Measurements from ENCODE around the gene EEF1AKMT3. TPM values are rescaled to one million over a fixed set of nuclear protein-coding genes. Genes with fewer than 3 reads are reported as not detected.
A peak's percentile ranks its signal among the peaks of the same experiment; 100 is the strongest.

The EEF1AKMT3 gene
- 8.3 and 8.8 TPM in 2 replicates for total RNA-seq

DNA sequence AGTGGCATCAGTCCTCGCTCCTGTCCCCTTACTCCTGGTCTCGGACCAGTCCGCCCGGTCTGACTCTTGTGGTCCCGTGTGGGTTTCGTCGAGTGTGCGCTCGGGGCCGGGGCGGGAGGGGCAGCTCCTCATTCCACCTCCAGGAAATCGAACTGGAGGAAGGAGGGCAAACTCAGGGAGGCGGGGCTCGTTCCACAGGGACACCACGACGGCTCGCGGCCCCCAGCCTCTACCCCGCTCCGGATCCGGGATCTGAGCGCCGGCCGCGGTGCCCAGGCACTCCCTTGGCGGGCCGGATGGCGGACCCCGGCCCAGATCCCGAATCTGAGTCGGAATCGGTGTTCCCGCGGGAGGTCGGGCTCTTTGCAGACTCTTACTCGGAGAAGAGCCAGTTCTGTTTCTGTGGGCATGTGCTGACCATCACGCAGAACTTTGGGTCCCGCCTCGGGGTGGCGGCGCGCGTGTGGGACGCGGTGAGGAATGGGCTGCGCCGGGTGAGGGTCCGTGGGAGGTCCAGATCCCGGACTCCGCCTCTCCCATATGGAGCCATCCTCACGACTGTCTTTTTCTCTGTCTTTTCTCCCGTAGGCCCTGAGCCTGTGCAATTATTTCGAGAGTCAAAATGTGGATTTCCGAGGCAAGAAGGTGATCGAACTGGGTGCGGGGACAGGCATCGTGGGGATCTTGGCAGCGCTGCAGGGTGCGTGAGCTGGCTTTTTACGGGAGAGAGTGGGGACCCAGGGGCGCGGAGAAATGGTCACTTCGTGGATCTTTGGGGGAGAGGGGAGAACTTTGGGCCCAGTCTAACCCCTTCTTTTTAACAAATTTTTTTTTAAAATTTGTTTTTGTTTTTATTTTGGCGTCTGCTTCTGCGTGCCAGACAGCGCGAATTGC lies at the start of gene EEF1AKMT3:
Gene EEF1AKMT3, plus strand, starts transcription at position 186 of the 894 bp plus-strand sequence. Its CDS starts 111 bp downstream, at position 297.
- TF ChIP-seq, protein P1, sequence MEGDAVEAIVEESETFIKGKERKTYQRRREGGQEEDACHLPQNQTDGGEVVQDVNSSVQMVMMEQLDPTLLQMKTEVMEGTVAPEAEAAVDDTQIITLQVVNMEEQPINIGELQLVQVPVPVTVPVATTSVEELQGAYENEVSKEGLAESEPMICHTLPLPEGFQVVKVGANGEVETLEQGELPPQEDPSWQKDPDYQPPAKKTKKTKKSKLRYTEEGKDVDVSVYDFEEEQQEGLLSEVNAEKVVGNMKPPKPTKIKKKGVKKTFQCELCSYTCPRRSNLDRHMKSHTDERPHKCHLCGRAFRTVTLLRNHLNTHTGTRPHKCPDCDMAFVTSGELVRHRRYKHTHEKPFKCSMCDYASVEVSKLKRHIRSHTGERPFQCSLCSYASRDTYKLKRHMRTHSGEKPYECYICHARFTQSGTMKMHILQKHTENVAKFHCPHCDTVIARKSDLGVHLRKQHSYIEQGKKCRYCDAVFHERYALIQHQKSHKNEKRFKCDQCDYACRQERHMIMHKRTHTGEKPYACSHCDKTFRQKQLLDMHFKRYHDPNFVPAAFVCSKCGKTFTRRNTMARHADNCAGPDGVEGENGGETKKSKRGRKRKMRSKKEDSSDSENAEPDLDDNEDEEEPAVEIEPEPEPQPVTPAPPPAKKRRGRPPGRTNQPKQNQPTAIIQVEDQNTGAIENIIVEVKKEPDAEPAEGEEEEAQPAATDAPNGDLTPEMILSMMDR (IDR thresholded peaks at IDR 0.05; ENCODE audit: extremely low read depth, low read depth, low read length): no peak
- peaks cover 12% of the 10 kb centered on the region for H3K79me2 ChIP-seq (ENCODE audit: insufficient read depth, low read length)
- peak within 1 kb of the TSS; percentile 90 for H3K4me2 ChIP-seq (ENCODE audit: insufficient read depth, low read length)
- peaks cover 18% of the 10 kb centered on the region for H3K4me1 ChIP-seq (ENCODE audit: insufficient read depth, low read length)
- DNase-seq (ENCODE audit: insufficient read length, low spot score, missing footprints): peak; percentile 94
- H3K9me3 ChIP-seq (ENCODE audit: low read depth, low read length): no peaks in the 10 kb centered on the region
- peak within 1 kb of the TSS; percentile 91 for H3K4me3 ChIP-seq (ENCODE audit: insufficient read depth, low read length)
- H4K20me1 ChIP-seq (ENCODE audit: insufficient read depth, low read length): no peaks in the 10 kb centered on the region
- peaks cover 26% of the 10 kb centered on the region for H3K36me3 ChIP-seq (ENCODE audit: insufficient read depth, low read length)
- H3K27me3 ChIP-seq (ENCODE audit: insufficient read depth, low read length): no peaks in the 10 kb centered on the region
- peak within 1 kb of the TSS; percentile 95 for H3K27ac ChIP-seq (ENCODE audit: low read depth, low read length)
- peak within 1 kb of the TSS; percentile 98 for H2AFZ ChIP-seq (ENCODE audit: low read length)

DNA sequence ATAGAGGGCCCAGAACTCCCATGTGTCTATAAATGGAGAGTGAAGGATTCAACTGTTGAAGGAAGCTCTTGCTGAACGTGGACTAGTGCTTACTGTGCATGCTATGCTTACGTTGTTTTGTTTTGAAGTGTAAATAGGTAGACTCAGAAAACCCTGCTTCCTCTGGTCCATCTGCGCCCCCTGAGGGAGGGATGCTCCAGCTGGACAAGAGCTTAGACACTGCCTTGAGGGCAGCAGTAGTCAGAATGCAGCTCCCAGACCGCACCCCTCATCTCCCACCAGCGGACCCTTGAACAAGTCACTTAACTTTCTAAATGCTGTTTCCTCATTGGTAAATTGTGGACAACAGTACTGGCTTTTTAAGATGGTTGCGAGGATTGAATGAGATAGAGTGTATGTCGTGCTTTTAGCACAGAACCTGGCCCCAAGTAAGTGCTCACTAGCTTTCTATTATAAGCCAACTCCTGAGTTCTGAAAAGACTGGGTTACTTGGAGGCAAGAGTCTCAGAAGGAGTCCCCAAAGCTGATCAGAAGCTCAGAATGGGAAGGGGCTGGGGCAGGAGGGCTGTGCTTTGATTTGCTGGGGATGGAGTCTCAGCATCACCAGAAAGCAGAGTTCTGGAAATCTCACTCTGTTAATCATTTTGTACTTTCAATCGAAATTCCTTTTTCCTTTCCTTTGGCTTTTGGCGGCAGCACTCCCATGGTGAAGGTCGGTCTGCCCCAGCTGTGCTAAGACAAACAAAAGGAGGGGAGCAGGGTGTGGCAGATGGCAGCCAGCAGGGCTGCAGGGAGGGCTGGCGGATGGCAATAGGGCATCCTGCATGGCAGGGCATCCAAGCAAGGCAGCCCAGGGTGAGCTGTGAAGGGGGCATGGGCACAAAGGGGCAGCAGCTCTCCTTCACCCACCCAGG lies 49.4 kb upstream of the EEF1AKMT3 start:
- Histone ChIP-seq H3K4me2 (ENCODE audit: insufficient read depth, low read length) (no peak overlapping the region), H2AFZ (ENCODE audit: low read length) (no peak overlapping the region), H3K9me3 (ENCODE audit: low read depth, low read length) (no peaks in the 10 kb centered on the region), H3K27ac (ENCODE audit: low read depth, low read length) (no peak overlapping the region), H3K4me3 (ENCODE audit: insufficient read depth, low read length) (no peak overlapping the region), H3K79me2 (ENCODE audit: insufficient read depth, low read length) (no peaks in the 10 kb centered on the region), H4K20me1 (ENCODE audit: insufficient read depth, low read length) (peaks cover 2% of the 10 kb centered on the region), H3K27me3 (ENCODE audit: insufficient read depth, low read length) (peaks cover 5% of the 10 kb centered on the region), H3K36me3 (ENCODE audit: insufficient read depth, low read length) (peaks cover 18% of the 10 kb centered on the region), H3K4me1 (ENCODE audit: insufficient read depth, low read length) (peaks cover 4% of the 10 kb centered on the region)
- peak; percentile 66 for DNase-seq (ENCODE audit: insufficient read length, low spot score, missing footprints)
- TF ChIP-seq, protein P1 (IDR thresholded peaks at IDR 0.05; ENCODE audit: extremely low read depth, low read depth, low read length): no peak

DNA sequence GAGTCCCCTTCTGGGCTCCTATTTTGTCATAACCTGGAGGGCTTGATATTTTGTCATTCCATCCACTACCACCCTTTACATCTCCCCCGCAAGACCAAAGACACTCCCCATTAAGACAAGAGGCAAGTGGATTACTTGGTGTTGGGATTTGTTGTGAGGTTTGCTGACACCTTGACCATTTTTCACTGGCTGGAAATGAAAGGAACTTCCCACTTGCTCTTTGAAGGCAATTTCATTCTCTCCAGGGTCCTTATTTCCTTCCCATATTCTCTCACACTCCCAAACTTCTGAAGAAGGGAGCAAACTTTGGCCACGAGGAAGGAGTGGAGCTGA lies 48.8 kb upstream of the EEF1AKMT3 start:
- H3K27ac ChIP-seq (ENCODE audit: low read depth, low read length): no peak overlapping the region
- no peak overlapping the region for H3K4me3 ChIP-seq (ENCODE audit: insufficient read depth, low read length)
- no peaks in the 10 kb centered on the region for H3K79me2 ChIP-seq (ENCODE audit: insufficient read depth, low read length)
- H3K36me3 ChIP-seq (ENCODE audit: insufficient read depth, low read length): peaks cover 12% of the 10 kb centered on the region
- H3K27me3 ChIP-seq (ENCODE audit: insufficient read depth, low read length): peaks cover 5% of the 10 kb centered on the region
- no peak overlapping the region for H2AFZ ChIP-seq (ENCODE audit: low read length)
- H3K4me2 ChIP-seq (ENCODE audit: insufficient read depth, low read length): no peak overlapping the region
- TF ChIP-seq, protein P1 (IDR thresholded peaks at IDR 0.05; ENCODE audit: extremely low read depth, low read depth, low read length): no peak
- H3K4me1 ChIP-seq (ENCODE audit: insufficient read depth, low read length): peaks cover 4% of the 10 kb centered on the region
- DNase-seq (ENCODE audit: insufficient read length, low spot score, missing footprints): peak; percentile 65
- H4K20me1 ChIP-seq (ENCODE audit: insufficient read depth, low read length): peaks cover 2% of the 10 kb centered on the region
- no peaks in the 10 kb centered on the region for H3K9me3 ChIP-seq (ENCODE audit: low read depth, low read length)
